GM10266 (cell line): Measurements from ENCODE around the gene COX19.

Experiments
- DNase-seq: peaks from one replicate; pipeline ENCODE4 v3.0.0; 2012; ENCODE audit errors: extremely low spot score
- TF ChIP-seq, protein P1 (sequence below): IDR thresholded peaks from 2 replicates; pipeline ENCODE4 v1.5.1; 2012; ENCODE audit warnings: mild to moderate bottlenecking, low read depth; ENCODE audit not compliant: control insufficient read depth, insufficient read depth; ENCODE audit errors: missing control alignments

Gene COX19

GRCh38 chr7:954330-955238 lies 20.8 kb downstream of the COX19 start, which contains the start of gene ADAP1:
Gene ADAP1 (minus strand): TSS chr7:954680. CDS start chr7:954477, 203 bp downstream.
- DNase-seq = peak; percentile 90
- TF ChIP-seq, protein P1, sequence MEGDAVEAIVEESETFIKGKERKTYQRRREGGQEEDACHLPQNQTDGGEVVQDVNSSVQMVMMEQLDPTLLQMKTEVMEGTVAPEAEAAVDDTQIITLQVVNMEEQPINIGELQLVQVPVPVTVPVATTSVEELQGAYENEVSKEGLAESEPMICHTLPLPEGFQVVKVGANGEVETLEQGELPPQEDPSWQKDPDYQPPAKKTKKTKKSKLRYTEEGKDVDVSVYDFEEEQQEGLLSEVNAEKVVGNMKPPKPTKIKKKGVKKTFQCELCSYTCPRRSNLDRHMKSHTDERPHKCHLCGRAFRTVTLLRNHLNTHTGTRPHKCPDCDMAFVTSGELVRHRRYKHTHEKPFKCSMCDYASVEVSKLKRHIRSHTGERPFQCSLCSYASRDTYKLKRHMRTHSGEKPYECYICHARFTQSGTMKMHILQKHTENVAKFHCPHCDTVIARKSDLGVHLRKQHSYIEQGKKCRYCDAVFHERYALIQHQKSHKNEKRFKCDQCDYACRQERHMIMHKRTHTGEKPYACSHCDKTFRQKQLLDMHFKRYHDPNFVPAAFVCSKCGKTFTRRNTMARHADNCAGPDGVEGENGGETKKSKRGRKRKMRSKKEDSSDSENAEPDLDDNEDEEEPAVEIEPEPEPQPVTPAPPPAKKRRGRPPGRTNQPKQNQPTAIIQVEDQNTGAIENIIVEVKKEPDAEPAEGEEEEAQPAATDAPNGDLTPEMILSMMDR = peak; percentile 68

- no peak for DNase-seq
- TF ChIP-seq, protein P1 = no peak
Observed at GRCh38 chr7:953547-954327, 21.6 kb downstream of the COX19 start.

DNA sequence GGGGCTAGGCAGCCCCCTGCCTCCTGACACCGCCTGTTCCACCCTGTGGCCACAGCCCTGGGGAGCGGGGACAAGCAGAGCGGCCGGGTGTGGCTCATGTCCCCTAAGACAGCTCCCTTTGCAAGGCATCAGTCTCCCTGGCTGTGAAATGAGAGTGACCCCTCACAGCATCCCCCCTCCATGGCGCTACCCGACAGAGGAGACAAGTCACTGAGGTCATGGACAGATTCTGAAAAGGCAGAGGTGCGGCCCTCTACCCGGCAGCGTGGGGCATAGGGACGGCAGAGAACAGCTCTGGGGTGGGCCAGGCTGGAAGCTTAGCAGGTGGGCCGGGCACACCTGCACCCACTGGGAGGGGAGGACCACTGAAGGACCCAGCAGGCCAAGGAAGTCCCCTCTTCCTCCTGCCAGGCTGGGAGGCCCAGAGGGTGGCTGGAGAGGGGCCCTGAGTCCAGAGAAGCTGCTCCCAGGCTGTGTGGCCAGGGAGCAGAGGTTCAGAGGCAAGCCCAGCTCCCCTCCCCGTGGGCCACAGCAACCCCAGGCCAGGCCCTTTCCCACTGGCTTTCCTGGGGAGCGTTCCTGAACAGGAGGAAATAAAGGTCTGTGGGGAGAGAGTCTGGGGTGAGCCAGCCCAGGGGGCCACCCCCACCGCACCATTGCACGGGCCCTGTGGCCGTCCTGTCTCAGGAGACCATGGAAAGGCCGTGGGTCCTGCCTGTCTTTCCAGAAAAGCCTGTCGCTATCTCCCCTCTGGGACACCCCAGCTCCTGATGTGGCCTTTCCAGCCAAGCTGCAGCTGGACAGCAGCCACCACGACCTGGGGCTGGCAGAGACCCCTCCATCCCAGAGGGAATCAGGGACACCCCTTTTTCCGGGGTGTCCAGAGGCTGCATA lies 22.6 kb downstream of the COX19 start:
- DNase-seq = no peak
- TF ChIP-seq, protein P1 = no peak

DNA sequence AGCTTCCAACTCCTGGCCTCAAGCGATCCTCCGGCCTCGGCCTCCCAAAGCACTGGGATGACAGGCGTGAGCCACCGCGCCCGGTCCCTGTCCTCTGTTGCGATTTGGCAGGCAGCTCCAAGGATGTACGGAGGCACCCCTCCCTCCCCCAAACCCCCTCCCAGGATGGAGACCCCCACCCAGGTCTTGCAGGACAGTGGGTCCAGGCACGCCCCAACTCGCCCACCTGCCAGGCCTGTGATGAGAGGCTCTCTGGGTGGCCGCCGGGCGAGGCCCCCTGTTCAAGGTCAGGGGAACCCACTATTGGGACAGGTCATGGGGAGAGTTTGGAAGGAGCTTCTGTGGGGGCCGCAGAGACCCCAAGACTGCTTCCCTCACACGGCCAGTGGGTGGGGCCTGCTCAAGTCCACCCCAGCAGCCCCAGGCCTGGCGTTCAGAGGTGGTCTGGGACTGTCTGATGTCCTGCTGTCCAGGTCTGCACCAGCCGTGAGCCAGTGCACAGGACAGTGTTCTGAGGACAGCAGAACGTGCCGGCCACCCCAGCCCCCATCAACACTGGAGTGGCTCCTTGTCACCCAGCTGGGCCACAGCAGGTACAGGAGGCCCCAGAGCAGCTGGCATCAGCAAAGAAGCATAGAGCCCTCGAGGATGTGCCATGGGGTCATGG lies 23.3 kb downstream of the COX19 start:
- TF ChIP-seq, protein P1 = no peak
- no peak for DNase-seq

GRCh38 chr7:949021-949934 lies 26.1 kb downstream of the COX19 start:
- TF ChIP-seq, protein P1 = no peak
- DNase-seq = no peak
